ENCODE results near the gene COL11A2. TPM values are rescaled to one million over a fixed set of nuclear protein-coding genes. Genes with fewer than 3 reads are reported as not detected.

Gene COL11A2
- total RNA-seq, 2 donors from 2014 or later: 2.5 to 3.2 TPM

DNA sequence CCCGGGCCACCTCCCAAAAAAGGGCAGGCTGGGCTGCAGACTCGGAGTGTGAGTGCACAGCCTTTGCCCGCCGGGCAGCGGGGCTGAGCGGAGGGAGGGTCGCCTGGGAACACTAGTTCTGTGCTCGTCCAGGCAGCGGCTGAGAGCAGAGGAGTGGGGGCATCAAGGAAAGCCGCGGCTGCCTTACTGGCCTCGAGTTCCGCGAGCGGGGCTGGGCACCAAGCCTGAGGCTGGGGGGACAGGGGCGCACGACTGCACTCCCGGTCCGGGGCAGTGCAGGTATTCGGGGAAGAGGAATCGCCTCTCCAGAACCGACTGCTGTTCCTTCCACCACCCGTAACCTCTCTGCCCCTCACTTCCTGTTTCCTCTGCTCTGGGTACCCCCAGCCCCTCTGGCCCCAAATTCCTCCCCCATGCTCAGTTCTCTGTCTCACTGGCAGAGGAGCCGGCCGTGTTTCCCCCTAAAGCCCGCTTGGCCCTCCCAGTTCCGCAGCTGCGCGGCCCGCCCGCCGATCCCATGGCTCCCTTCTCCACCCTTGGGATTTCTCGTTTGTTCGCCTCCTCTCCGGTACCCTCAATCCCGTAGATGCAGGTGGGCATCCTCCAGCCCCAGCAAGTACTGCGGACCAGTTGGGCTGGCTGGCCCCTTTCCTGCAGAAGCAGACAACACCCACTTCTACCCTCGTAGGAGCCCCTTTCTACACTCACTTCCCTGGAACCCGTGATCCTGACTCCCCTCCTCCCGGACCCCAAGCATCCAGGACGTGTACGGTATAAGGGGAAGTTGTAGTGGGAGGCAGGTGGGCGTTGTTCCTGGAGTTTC lies 21.1 kb upstream of the COL11A2 start:
- ATAC-seq (replicated peaks in 1 of 2): peak; percentile 30 to 38
- Mint-ChIP-seq H3K36me3 (ENCODE audit: insufficient read depth in 2 of 2) (peaks cover 4 to 12% of the 10 kb centered on the region in 2 donors), H3K4me1 (ENCODE audit: low read depth) (peaks cover 52% of the 10 kb centered on the region), H3K4me3 (peak overlapping the region; percentile 81 to 88), H3K9me3 (no peaks in the 10 kb centered on the region), H3K27ac (no peak overlapping the region), H3K27me3 (ENCODE audit: low read depth) (peaks cover 37% of the 10 kb centered on the region)
- DNase-seq: no peak

GRCh38 chr6:33212857-33213165 lies 20.5 kb upstream of the COL11A2 start:
- peaks cover 48% of the 10 kb centered on the region for H3K4me1 Mint-ChIP-seq (ENCODE audit: low read depth)
- no peak overlapping the region for H3K27ac Mint-ChIP-seq
- peaks cover 4 to 12% of the 10 kb centered on the region in 2 donors for H3K36me3 Mint-ChIP-seq (ENCODE audit: insufficient read depth in 2 of 2)
- peaks cover 32% of the 10 kb centered on the region for H3K27me3 Mint-ChIP-seq (ENCODE audit: low read depth)
- no peak for ATAC-seq (replicated peaks in 1 of 2)
- H3K4me3 Mint-ChIP-seq: peak overlapping the region; percentile 81 to 88
- no peaks in the 10 kb centered on the region for H3K9me3 Mint-ChIP-seq
- no peak for DNase-seq

DNA sequence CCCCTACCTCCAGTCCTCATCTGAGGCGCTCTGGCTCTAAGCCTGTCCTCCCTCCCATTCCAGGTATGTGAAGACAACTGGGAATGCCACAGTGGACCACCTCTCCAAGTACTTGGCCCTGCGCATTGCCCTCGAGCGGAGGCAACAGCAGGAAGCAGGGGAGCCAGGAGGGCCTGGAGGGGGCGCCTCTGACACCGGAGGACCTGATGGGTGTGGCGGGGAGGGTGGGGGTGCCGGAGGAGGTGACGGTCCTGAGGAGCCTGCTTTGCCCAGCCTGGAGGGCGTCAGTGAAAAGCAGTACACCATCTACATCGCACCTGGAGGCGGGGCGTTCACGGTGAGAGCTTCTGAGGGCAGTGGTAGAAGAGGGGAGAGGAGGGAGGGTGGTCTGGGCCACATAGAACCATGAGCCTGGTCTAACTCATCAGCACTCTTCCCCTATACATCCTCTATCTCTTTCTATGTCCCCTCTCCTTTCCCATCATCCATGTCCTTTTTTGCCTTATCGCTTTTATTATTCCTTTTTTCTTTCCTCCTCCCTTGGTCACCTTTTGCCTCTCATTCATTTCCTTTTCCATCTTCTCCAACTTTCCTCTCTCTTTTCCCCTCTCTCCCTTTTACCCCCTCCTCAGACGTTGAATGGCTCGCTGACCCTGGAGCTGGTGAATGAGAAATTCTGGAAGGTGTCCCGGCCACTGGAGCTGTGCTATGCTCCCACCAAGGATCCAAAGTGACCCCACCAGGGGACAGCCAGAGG lies 19.6 kb upstream of the COL11A2 start:
- Mint-ChIP-seq H3K36me3 (ENCODE audit: insufficient read depth in 2 of 2) (peaks cover 4 to 11% of the 10 kb centered on the region in 2 donors), H3K27ac (no peak overlapping the region), H3K9me3 (no peaks in the 10 kb centered on the region), H3K27me3 (ENCODE audit: low read depth) (peaks cover 30% of the 10 kb centered on the region), H3K4me3 (no peak overlapping the region), H3K4me1 (ENCODE audit: low read depth) (peaks cover 45% of the 10 kb centered on the region)
- DNase-seq (no peak), ATAC-seq (replicated peaks in 1 of 2) (no peak)

- no peaks in the 10 kb centered on the region for H3K9me3 Mint-ChIP-seq
- H3K36me3 Mint-ChIP-seq (ENCODE audit: insufficient read depth in 2 of 2): peaks cover 4 to 11% of the 10 kb centered on the region in 2 donors
- ATAC-seq (replicated peaks in 1 of 2): no peak
- H3K4me1 Mint-ChIP-seq (ENCODE audit: low read depth): peaks cover 52% of the 10 kb centered on the region
- no peak overlapping the region for H3K4me3 Mint-ChIP-seq
- peaks cover 30% of the 10 kb centered on the region for H3K27me3 Mint-ChIP-seq (ENCODE audit: low read depth)
- H3K27ac Mint-ChIP-seq: no peak overlapping the region
- no peak for DNase-seq
These were observed 18.9 kb upstream of the COL11A2 start for GRCh38 chr6:33211136-33211535.

- H3K9me3 Mint-ChIP-seq: no peaks in the 10 kb centered on the region
- DNase-seq (no peak), ATAC-seq (replicated peaks in 1 of 2) (no peak)
- peaks cover 24% of the 10 kb centered on the region for H3K27me3 Mint-ChIP-seq (ENCODE audit: low read depth)
- peaks cover 5 to 11% of the 10 kb centered on the region in 2 donors for H3K36me3 Mint-ChIP-seq (ENCODE audit: insufficient read depth in 2 of 2)
- H3K27ac Mint-ChIP-seq: no peak overlapping the region
- peak overlapping the region; percentile 92 for H3K4me3 Mint-ChIP-seq
- H3K4me1 Mint-ChIP-seq (ENCODE audit: low read depth): peaks cover 59% of the 10 kb centered on the region
These were observed 17.6 kb upstream of the COL11A2 start for GRCh38 chr6:33209856-33210255.

- H3K9me3 Mint-ChIP-seq: no peaks in the 10 kb centered on the region
- peaks cover 5 to 14% of the 10 kb centered on the region in 2 donors for H3K36me3 Mint-ChIP-seq (ENCODE audit: insufficient read depth in 2 of 2)
- peak within 1 kb of the TSS; percentile 92 for H3K4me3 Mint-ChIP-seq
- peak; percentile 87 to 92 for DNase-seq
- peaks cover 10% of the 10 kb centered on the region for H3K27me3 Mint-ChIP-seq (ENCODE audit: low read depth)
- ATAC-seq (replicated peaks in 1 of 2): peak; percentile 33 to 45
- H3K27ac Mint-ChIP-seq: peak within 1 kb of the TSS; percentile 93
- peaks cover 60% of the 10 kb centered on the region for H3K4me1 Mint-ChIP-seq (ENCODE audit: low read depth)
These were observed 16.1 kb upstream of the COL11A2 start, which contains the start of gene RING1 for GRCh38 chr6:33208091-33208967. RING1 (plus strand) TSS chr6:33208500; CDS start chr6:33208823, 323 bp downstream.

DNA sequence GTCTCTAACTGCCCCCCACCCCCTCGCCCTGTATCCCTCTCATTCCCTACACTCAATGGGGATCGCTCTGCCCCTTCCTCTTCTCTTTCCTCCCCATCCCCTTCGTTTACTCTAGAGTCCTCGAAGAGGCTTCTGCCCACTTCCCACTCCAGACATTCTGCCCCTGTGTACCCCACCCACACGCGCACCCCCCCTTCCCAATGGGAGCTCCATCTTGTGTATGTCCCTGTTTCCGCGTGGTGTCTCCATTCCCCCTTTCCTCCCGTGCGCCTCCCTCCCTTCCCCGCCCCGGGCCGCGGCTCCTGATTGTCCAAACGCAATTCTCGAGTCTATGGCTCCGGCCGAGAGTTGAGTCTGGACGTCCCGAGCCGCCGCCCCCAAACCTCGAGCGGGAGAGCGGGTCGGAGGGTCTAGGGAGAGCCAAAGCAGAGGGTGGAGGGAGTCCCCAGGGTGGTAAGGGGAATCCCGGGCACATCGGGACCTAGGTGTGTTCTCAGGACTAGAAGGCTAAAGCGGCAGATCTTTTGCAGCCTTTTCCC lies 15.4 kb upstream of the COL11A2 start:
- peak overlapping the region; percentile 92 for H3K4me3 Mint-ChIP-seq

DNA sequence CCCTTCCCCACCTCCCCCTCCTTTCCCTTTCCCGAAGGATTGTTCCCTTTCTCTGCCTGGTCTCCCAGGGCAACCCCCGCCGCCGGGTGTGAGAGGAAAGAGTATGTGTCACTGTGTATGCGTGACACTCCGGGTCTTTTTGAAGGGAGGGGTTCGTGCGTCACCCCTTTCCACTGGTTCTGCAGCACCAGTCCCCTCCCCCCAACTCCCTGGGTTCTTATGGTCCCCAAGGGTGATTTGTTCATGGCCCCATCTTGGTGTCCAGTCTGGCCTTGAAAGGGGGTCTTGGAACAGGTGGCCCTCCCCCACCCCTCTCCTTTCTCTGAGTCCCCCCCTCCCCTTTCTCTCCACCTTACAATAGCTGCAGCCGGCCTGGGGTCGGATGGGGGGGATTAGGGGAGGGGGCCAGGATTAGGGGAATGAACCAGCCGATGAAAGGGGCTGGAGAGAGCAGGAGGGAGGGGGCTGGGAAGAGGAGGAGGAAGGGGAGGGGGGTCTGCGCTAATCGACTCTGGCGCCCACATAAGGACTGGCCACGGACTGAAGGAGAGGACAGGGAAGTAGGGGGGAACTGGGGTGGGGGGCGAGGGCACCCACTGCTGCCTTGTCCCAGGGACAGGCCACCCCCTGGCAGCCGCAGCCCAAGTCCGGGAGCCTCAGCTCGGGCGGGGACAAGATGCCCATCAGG lies 14.7 kb upstream of the COL11A2 start:
- Mint-ChIP-seq H3K27ac (peak overlapping the region; percentile 76), H3K36me3 (ENCODE audit: insufficient read depth in 2 of 2) (peaks cover 18 to 25% of the 10 kb centered on the region in 2 donors), H3K9me3 (no peaks in the 10 kb centered on the region), H3K4me3 (peak overlapping the region; percentile 92 to 98), H3K4me1 (ENCODE audit: low read depth) (peaks cover 60% of the 10 kb centered on the region), H3K27me3 (ENCODE audit: low read depth) (no peaks in the 10 kb centered on the region)
- DNase-seq: no peak
- ATAC-seq (replicated peaks in 1 of 2): no peak

More for the DNA sequence above, 15.4 kb upstream of the COL11A2 start:
- DNase-seq: peak in 1 of 2 donors; percentile 38
- ATAC-seq (replicated peaks in 1 of 2): no peak
- H3K4me1 Mint-ChIP-seq (ENCODE audit: low read depth): peaks cover 60% of the 10 kb centered on the region
- H3K9me3 Mint-ChIP-seq: no peaks in the 10 kb centered on the region
- peaks cover 12 to 21% of the 10 kb centered on the region in 2 donors for H3K36me3 Mint-ChIP-seq (ENCODE audit: insufficient read depth in 2 of 2)
- H3K27me3 Mint-ChIP-seq (ENCODE audit: low read depth): peaks cover 3% of the 10 kb centered on the region
- peak overlapping the region; percentile 90 for H3K27ac Mint-ChIP-seq

- peak overlapping the region; percentile 85 for H3K27ac Mint-ChIP-seq
- DNase-seq (peak; percentile 35 to 51), ATAC-seq (replicated peaks in 1 of 2) (no peak)
- peaks cover 22 to 28% of the 10 kb centered on the region in 2 donors for H3K36me3 Mint-ChIP-seq (ENCODE audit: insufficient read depth in 2 of 2)
- H3K27me3 Mint-ChIP-seq (ENCODE audit: low read depth): no peaks in the 10 kb centered on the region
- peak overlapping the region; percentile 98 to 100 for H3K4me3 Mint-ChIP-seq
- H3K9me3 Mint-ChIP-seq: no peaks in the 10 kb centered on the region
- H3K4me1 Mint-ChIP-seq (ENCODE audit: low read depth): peaks cover 64% of the 10 kb centered on the region
These were observed 14.0 kb upstream of the COL11A2 start for GRCh38 chr6:33206027-33206863.

- peaks cover 25 to 30% of the 10 kb centered on the region in 2 donors for H3K36me3 Mint-ChIP-seq (ENCODE audit: insufficient read depth in 2 of 2)
- H3K27me3 Mint-ChIP-seq (ENCODE audit: low read depth): no peaks in the 10 kb centered on the region
- H3K4me1 Mint-ChIP-seq (ENCODE audit: low read depth): peaks cover 68% of the 10 kb centered on the region
- DNase-seq (peak; percentile 77 to 83), ATAC-seq (replicated peaks in 1 of 2) (peak; percentile 69 to 70)
- peak overlapping the region; percentile 85 for H3K27ac Mint-ChIP-seq
- H3K9me3 Mint-ChIP-seq: no peaks in the 10 kb centered on the region
- H3K4me3 Mint-ChIP-seq: peak overlapping the region; percentile 98 to 100
These were observed 13.1 kb upstream of the COL11A2 start for GRCh38 chr6:33205191-33206026.

Measured in activated T-cell treated with anti-CD3 and anti-CD28 coated beads, Interleukin-2, amount 50 U/mL, for 72 hours (primary cell).